ENCODE data around the gene SEPTIN5. TPM values are rescaled to one million over a fixed set of nuclear protein-coding genes. Genes with fewer than 3 reads are reported as not detected.

SEPTIN5 gene
- polyA plus RNA-seq, 1 of the 3 experiments (the other 2 are of a cell fraction): 14.0 TPM

Other genes starting within 250 kb of the SEPTIN5 start
- 111 and 122 TPM in 2 replicates for gene UFD1, start 235.3 kb upstream of the SEPTIN5 start, polyA plus RNA-seq (2012; rRNA removed)
- 23.6 and 26.4 TPM in 2 replicates for gene CDC45, start 234.6 kb upstream of the SEPTIN5 start, polyA plus RNA-seq (2012; rRNA removed)
- gene CLDN5, start 190.1 kb upstream of the SEPTIN5 start, polyA plus RNA-seq (2012; rRNA removed): not detected in 2 replicates
- 0.49 and 1.5 TPM in 2 replicates for gene GP1BB, start 9.0 kb downstream of the SEPTIN5 start, polyA plus RNA-seq (2012; rRNA removed)
- not detected in 2 replicates for gene TBX1, start 46.3 kb downstream of the SEPTIN5 start, polyA plus RNA-seq (2012; rRNA removed)
- gene GNB1L, start 140.4 kb downstream of the SEPTIN5 start, polyA plus RNA-seq (2012; rRNA removed): 3.2 and 5.9 TPM in 2 replicates
- 7.8 and 8.0 TPM in 2 replicates for gene RTL10, start 140.4 kb downstream of the SEPTIN5 start, polyA plus RNA-seq (2012; rRNA removed)
- 205 and 343 TPM in 2 replicates for gene COMT, start 227.3 kb downstream of the SEPTIN5 start, polyA plus RNA-seq (2012; rRNA removed)
- gene TXNRD2, start 227.3 kb downstream of the SEPTIN5 start, polyA plus RNA-seq (2012; rRNA removed): 33.5 and 34.7 TPM in 2 replicates